ENCODE data around the gene CNN2. TPM values are rescaled to one million over a fixed set of nuclear protein-coding genes. Genes with fewer than 3 reads are reported as not detected.
A peak's percentile ranks its signal among the peaks of the same experiment; 100 is the strongest.

CNN2 gene
- total RNA-seq, 1 experiment from 2014 or later: 194 TPM

GRCh38 chr19:1028062-1028926 is 1.9 kb downstream of the CNN2 start:
- ChIA-PET POLR2A (interaction anchor here (0.5 to 1.4 kb wide), 9 partner anchors 12 to 275 kb away, joined by 3 to 9 read pairs (median 6); partner anchors contain the start of genes ABCA7 and WDR18), CTCF (interaction anchor here (1.1 to 1.5 kb wide), 2 partner anchors 14 to 36 kb away, joined by 3 to 9 read pairs; no protein-coding TSS in a partner anchor)
- peaks cover 4% of the 10 kb centered on the region; the same call in 1 of the 2 replicates for H3K36me3 ChIP-seq (ENCODE audit: control insufficient read depth, insufficient read depth, low read length)
- peak overlapping the region; percentile 45 for H3K27ac Mint-ChIP-seq (ENCODE audit: unreplicated experiment)
- H3K27me3 Mint-ChIP-seq (ENCODE audit: insufficient read depth, unreplicated experiment): no peaks in the 10 kb centered on the region
- no peaks in the 10 kb centered on the region for H3K9me3 ChIP-seq
- intact Hi-C loops (cut with micrococcal nuclease; ENCODE audit: unreplicated experiment): loop anchor here (1.0 to 10.0 kb wide), 2 partner anchors 12 to 77 kb away; partner anchors contain the start of genes ABCA7 and GPX4
- peak; percentile 82 to 85 for DNase-seq
- H3K9me3 Mint-ChIP-seq (ENCODE audit: unreplicated experiment): no peaks in the 10 kb centered on the region
- H3K36me3 Mint-ChIP-seq (ENCODE audit: insufficient read depth, unreplicated experiment): peaks cover 45% of the 10 kb centered on the region
- H3K4me1 ChIP-seq: peaks cover 7% of the 10 kb centered on the region; the same call in 1 of the 2 replicates
- TF ChIP-seq CTCF (IDR thresholded peaks at IDR 0.05; ENCODE audit: insufficient read depth in 1 of 2, low read depth in 1 of 2, low read length in 1 of 2, severe bottlenecking in 1 of 2, unreplicated experiment in 1 of 2): no peak
- peak overlapping the region; percentile 81 for H3K4me3 Mint-ChIP-seq (ENCODE audit: unreplicated experiment)
- no peaks in the 10 kb centered on the region for H3K27me3 ChIP-seq (replicated peaks; ENCODE audit: control insufficient read depth, insufficient read depth, low read length)
- peaks cover 13% of the 10 kb centered on the region for H3K4me1 Mint-ChIP-seq (ENCODE audit: low read depth, unreplicated experiment)
- peak overlapping the region; percentile 73 for H3K4me3 ChIP-seq (ENCODE audit: low read depth, low read length)
- BruUV-seq (replicated peaks): no TSS peak

GRCh38 chr19:1032264-1032867 is 6.0 kb downstream of the CNN2 start:
- CTCF ChIA-PET: no interaction called here
- no peak overlapping the region for H3K27ac Mint-ChIP-seq (ENCODE audit: unreplicated experiment)

More at GRCh38 chr19:1032264-1032867, 6.0 kb downstream of the CNN2 start:
- H3K4me1 Mint-ChIP-seq (ENCODE audit: low read depth, unreplicated experiment): peaks cover 6% of the 10 kb centered on the region
- H3K9me3 ChIP-seq: no peaks in the 10 kb centered on the region
- H3K4me3 ChIP-seq (ENCODE audit: low read depth, low read length): no peak overlapping the region
- H3K27me3 Mint-ChIP-seq (ENCODE audit: insufficient read depth, unreplicated experiment): no peaks in the 10 kb centered on the region
- H3K27me3 ChIP-seq (replicated peaks; ENCODE audit: control insufficient read depth, insufficient read depth, low read length): no peaks in the 10 kb centered on the region
- peaks cover 67% of the 10 kb centered on the region for H3K36me3 Mint-ChIP-seq (ENCODE audit: insufficient read depth, unreplicated experiment)
- H3K36me3 ChIP-seq (ENCODE audit: control insufficient read depth, insufficient read depth, low read length): peaks cover 6% of the 10 kb centered on the region
- peaks cover 7% of the 10 kb centered on the region; the same call in 1 of the 2 replicates for H3K4me1 ChIP-seq
- intact Hi-C loops (cut with micrococcal nuclease; ENCODE audit: unreplicated experiment): no loop called here
- no peaks in the 10 kb centered on the region for H3K9me3 Mint-ChIP-seq (ENCODE audit: unreplicated experiment)
- H3K4me3 Mint-ChIP-seq (ENCODE audit: unreplicated experiment): no peak overlapping the region
- POLR2A ChIA-PET: no interaction called here
- BruUV-seq (replicated peaks): no TSS peak
- TF ChIP-seq CTCF (IDR thresholded peaks at IDR 0.05; ENCODE audit: insufficient read depth in 1 of 2, low read depth in 1 of 2, low read length in 1 of 2, severe bottlenecking in 1 of 2, unreplicated experiment in 1 of 2): no peak
- no peak for DNase-seq
